Measurements from ENCODE around the gene IL1RAPL1.

DNA sequence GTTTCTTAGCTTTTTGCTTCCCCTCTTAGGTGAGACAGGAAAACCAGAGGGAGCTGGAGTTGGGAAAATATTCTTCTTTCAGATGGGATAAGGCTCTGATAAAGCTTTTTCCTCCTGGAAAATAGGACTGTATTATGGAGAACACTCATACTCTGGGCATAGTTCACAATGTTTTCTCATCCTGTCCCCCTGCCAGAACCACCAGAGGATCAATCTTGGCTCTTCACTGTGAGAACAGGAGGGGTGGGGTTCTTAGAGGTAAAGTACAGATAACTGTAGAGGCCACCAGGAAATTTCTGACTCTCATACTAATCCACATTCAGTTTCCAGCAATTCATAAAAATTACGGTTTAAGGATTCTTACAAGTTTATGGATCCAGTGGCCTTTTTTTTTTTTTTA is 966.3 kb downstream of the IL1RAPL1 start:
- TF ChIP-seq EZH2 (IDR thresholded peaks at IDR 0.05; ENCODE audit: low read length, missing control alignments): no peak
- TF ChIP-seq, protein P1, sequence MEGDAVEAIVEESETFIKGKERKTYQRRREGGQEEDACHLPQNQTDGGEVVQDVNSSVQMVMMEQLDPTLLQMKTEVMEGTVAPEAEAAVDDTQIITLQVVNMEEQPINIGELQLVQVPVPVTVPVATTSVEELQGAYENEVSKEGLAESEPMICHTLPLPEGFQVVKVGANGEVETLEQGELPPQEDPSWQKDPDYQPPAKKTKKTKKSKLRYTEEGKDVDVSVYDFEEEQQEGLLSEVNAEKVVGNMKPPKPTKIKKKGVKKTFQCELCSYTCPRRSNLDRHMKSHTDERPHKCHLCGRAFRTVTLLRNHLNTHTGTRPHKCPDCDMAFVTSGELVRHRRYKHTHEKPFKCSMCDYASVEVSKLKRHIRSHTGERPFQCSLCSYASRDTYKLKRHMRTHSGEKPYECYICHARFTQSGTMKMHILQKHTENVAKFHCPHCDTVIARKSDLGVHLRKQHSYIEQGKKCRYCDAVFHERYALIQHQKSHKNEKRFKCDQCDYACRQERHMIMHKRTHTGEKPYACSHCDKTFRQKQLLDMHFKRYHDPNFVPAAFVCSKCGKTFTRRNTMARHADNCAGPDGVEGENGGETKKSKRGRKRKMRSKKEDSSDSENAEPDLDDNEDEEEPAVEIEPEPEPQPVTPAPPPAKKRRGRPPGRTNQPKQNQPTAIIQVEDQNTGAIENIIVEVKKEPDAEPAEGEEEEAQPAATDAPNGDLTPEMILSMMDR (conservative IDR thresholded peaks at IDR 0.05 in 1 of 2, IDR thresholded peaks at IDR 0.05 in 1 of 2; ENCODE audit: low read depth in 1 of 2, low read length in 2 of 2): no peak

Data from fibroblast of lung (primary cell).